AG09309 (cell line): ENCODE results near the gene CAMSAP3.
"Not testable (repeated sequence)": the region's sequence is repeated elsewhere in the genome, so short reads cannot be mapped to it uniquely, and the experiment has no call there.

Source experiments
- DNase-seq: peaks from one replicate; pipeline ENCODE4 v3.0.0-alpha.2; 2010; ENCODE audit warnings: low read depth
- H3K4me3 ChIP-seq: 2 replicates; pipeline ENCODE4 v1.5.1; 2011; ENCODE audit warnings: mild to moderate bottlenecking, low read depth, low read length, moderate library complexity; ENCODE audit not compliant: control insufficient read depth
- CTCF ChIP-seq: IDR thresholded peaks from 2 replicates; pipeline ENCODE4 v1.5.1; 2011; ENCODE audit warnings: mild to moderate bottlenecking, low read depth, low read length, inconsistent platforms; ENCODE audit not compliant: insufficient read depth, control insufficient read depth; ENCODE audit errors: missing control alignments

Gene CAMSAP3

GRCh38 chr19:7570761-7571160 lies 24.9 kb upstream of the CAMSAP3 start:
- DNase-seq = no peak
- no peak overlapping the region for H3K4me3 ChIP-seq
- TF ChIP-seq CTCF = no peak

- H3K4me3 ChIP-seq = no peak overlapping the region
- DNase-seq = no peak
- no peak for TF ChIP-seq CTCF
Observed at GRCh38 chr19:7575434-7576040, 20.1 kb upstream of the CAMSAP3 start.

GRCh38 chr19:7577422-7577821 lies 18.2 kb upstream of the CAMSAP3 start:
- not testable (repeated sequence) for H3K4me3 ChIP-seq, DNase-seq

- no peak for DNase-seq
- no peak for TF ChIP-seq CTCF
- no peak overlapping the region for H3K4me3 ChIP-seq
Observed at GRCh38 chr19:7578127-7578526, 17.5 kb upstream of the CAMSAP3 start.

- no peak for DNase-seq
- H3K4me3 ChIP-seq = no peak overlapping the region
- TF ChIP-seq CTCF = no peak
Observed at GRCh38 chr19:7579182-7579581, 16.5 kb upstream of the CAMSAP3 start.

- DNase-seq = no peak
- no peak for TF ChIP-seq CTCF
Observed at GRCh38 chr19:7582446-7582845, 13.2 kb upstream of the CAMSAP3 start.

GRCh38 chr19:7589822-7590221 lies 5.8 kb upstream of the CAMSAP3 start:
- H3K4me3 ChIP-seq = no peak overlapping the region
- no peak for TF ChIP-seq CTCF
- DNase-seq = no peak

More at GRCh38 chr19:7582446-7582845, 13.2 kb upstream of the CAMSAP3 start:
- no peak overlapping the region for H3K4me3 ChIP-seq
